HepG2 (cell line): ENCODE measurements around the gene PTPRC.

Source experiments
- EP300 ChIP-seq, 3 experiments: sonication (generic) in 1 of 3; formaldehyde crosslinking in 1 of 3; IDR thresholded peaks; 2 replicates each; pipeline versions ENCODE4 v1.5.1 to v1.6.1; 2011 to 2020; ENCODE audit warnings: low read depth in 2 of 3, low read length in 2 of 3, borderline replicate concordance in 1 of 3, improper control_type of control experiment in 1 of 3, mild to moderate bottlenecking in 1 of 3, missing genetic modification reagents in 1 of 3, moderate library complexity in 1 of 3
- ZNF816 ChIP-seq: sonication (generic); formaldehyde crosslinking; IDR thresholded peaks from 2 replicates; pipeline ENCODE4 v1.8.0; 2022; ENCODE audit warnings: missing genetic modification reagents, mild to moderate bottlenecking, borderline replicate concordance

DNA sequence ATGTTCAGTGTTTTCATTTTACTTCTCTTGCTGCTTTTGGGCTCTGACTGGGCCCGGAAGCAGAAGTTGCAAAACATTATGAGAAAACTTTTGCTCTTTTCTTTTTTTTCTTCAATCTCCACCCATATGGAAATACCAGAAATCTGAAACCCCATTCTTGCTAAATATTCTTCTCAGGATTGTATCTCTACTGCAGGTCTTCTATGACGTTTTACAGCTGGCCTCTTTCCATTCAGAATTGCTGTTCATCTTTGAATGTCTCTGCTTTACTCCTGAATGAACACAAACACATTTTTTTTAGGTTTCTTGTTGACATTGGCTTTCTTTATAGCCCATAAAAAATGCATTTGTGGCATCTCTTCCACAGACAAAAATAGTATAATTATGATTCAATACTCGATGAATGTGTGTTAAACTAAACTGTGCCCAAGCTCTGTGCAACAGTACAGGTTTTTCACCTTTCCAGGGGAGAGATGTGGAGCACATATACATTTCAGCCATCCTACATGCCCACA, 18.8 kb downstream of the PTPRC start:
- TF ChIP-seq EP300 (IDR thresholded peaks at IDR 0.05; ENCODE audit: low read depth in 2 of 2, low read length in 2 of 2) = no peak
- TF ChIP-seq EP300 (CRISPR knock-in tag; IDR thresholded peaks at IDR 0.05; ENCODE audit: borderline replicate concordance) = no peak
- no peak for TF ChIP-seq ZNF816 (CRISPR knock-in tag)
